Fibroblast of skin of right quadriceps (primary cell): ENCODE results near the gene REM2.
A peak's percentile ranks its signal among the peaks of the same experiment; 100 is the strongest.

Experiments used
- DNase-seq: peaks from one replicate; pipeline ENCODE4 v3.0.0-alpha.2; 2013

The REM2 gene

GRCh38 chr14:22875003-22875747 lies 7.8 kb upstream of the REM2 start:
- DNase-seq, result no peak

- no peak for DNase-seq
Observed at GRCh38 chr14:22875748-22876319, 7.2 kb upstream of the REM2 start.

- DNase-seq, result no peak
Observed at GRCh38 chr14:22877000-22877501, 6.0 kb upstream of the REM2 start.

GRCh38 chr14:22878271-22879246 lies 4.5 kb upstream of the REM2 start:
- no peak for DNase-seq

GRCh38 chr14:22882064-22882463 lies 958 bp upstream of the REM2 start:
- no peak for DNase-seq

GRCh38 chr14:22882529-22883172 lies 371 bp upstream of the REM2 start:
- DNase-seq, result peak; percentile 30

GRCh38 chr14:22884076-22884737 lies 1.2 kb downstream of the REM2 start:
- DNase-seq, result no peak

- no peak for DNase-seq
Observed at GRCh38 chr14:22884738-22885523, 1.9 kb downstream of the REM2 start.

- DNase-seq, result no peak
Observed at GRCh38 chr14:22885975-22886374, 3.0 kb downstream of the REM2 start.

- peak; percentile 47 for DNase-seq
Observed at GRCh38 chr14:22886500-22887259, 3.7 kb downstream of the REM2 start.

- DNase-seq, result peak; percentile 61
Observed at GRCh38 chr14:22887260-22887989, 4.4 kb downstream of the REM2 start.

- no peak for DNase-seq
Observed at GRCh38 chr14:22887990-22888378, 5.0 kb downstream of the REM2 start.

GRCh38 chr14:22888662-22889061 lies 5.6 kb downstream of the REM2 start:
- DNase-seq, result no peak

- DNase-seq, result no peak
Observed at GRCh38 chr14:22890416-22890815, 7.4 kb downstream of the REM2 start.

- no peak for DNase-seq
Observed at GRCh38 chr14:22892488-22892887, 9.5 kb downstream of the REM2 start.

GRCh38 chr14:22893706-22894105 lies 10.7 kb downstream of the REM2 start:
- DNase-seq, result no peak

- DNase-seq, result no peak
Observed at GRCh38 chr14:22895402-22895801, 12.4 kb downstream of the REM2 start.

- DNase-seq, result no peak
Observed at GRCh38 chr14:22896356-22896755, 13.3 kb downstream of the REM2 start.

- no peak for DNase-seq
Observed at GRCh38 chr14:22896760-22897159, 13.7 kb downstream of the REM2 start.

- no peak for DNase-seq
Observed at GRCh38 chr14:22897357-22897756, 14.3 kb downstream of the REM2 start.
